Vagina (tissue), 2 donors: Measurements from ENCODE around the gene KRT33A.

Experiments used
- POLR2A ChIP-seq, 2 donors: fragments of 450-650 bp; IDR thresholded peaks; one replicate each; pipeline ENCODE4 v1.6.1; 2017; ENCODE audit warnings: antibody characterized with exemption in 2 of 2, mild to moderate bottlenecking in 2 of 2, moderate library complexity in 2 of 2
- TF ChIP-seq, protein P1 (sequence below), 3 experiments: fragments of 450-650 bp in 2 of 3; fragments of 200-600 bp in 1 of 3; sonication (generic) in 1 of 3; IDR thresholded peaks; one replicate each; pipeline ENCODE4 v1.5.1; 2017 to 2019; ENCODE audit warnings: antibody characterized with exemption in 3 of 3, mild to moderate bottlenecking in 2 of 3, moderate library complexity in 2 of 3

DNA sequence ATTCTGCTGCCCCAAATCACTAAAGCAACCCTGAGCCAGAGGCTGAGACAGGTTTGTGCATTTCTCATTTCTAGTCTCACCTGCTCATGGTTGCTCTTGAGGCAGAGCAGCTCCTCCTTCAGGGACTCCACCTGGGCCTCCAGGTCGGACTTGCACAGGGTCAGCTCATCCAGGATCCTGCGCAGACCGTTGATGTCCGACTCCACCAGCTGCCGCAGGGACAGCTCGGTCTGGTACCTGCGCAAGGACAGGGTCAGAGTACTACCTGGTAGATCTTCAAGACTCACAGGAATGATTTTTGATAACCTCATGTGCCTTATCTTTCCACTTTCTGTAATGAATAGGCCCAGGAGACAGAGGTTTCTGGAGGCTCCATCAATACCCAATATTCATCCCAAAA lies 45.7 kb upstream of the KRT33A start:
- TF ChIP-seq, protein P1, sequence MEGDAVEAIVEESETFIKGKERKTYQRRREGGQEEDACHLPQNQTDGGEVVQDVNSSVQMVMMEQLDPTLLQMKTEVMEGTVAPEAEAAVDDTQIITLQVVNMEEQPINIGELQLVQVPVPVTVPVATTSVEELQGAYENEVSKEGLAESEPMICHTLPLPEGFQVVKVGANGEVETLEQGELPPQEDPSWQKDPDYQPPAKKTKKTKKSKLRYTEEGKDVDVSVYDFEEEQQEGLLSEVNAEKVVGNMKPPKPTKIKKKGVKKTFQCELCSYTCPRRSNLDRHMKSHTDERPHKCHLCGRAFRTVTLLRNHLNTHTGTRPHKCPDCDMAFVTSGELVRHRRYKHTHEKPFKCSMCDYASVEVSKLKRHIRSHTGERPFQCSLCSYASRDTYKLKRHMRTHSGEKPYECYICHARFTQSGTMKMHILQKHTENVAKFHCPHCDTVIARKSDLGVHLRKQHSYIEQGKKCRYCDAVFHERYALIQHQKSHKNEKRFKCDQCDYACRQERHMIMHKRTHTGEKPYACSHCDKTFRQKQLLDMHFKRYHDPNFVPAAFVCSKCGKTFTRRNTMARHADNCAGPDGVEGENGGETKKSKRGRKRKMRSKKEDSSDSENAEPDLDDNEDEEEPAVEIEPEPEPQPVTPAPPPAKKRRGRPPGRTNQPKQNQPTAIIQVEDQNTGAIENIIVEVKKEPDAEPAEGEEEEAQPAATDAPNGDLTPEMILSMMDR (IDR thresholded peaks at IDR 0.05), result no peak
- TF ChIP-seq POLR2A (IDR thresholded peaks at IDR 0.05), result no peak
